H1 (cell line): ENCODE measurements around the gene AGAP1.

Experiments
- CBX5 ChIP-seq: fragments of 300-800, 300-1000 bp; sonication (generic); IDR thresholded peaks from 2 replicates; pipeline ENCODE4 v1.7.1; 2016; ENCODE audit warnings: antibody characterized with exemption, low read length, low read depth
- EP300 ChIP-seq, 2 experiments: IDR thresholded peaks; 1 replicate in 1 of 2; 2 replicates in 1 of 2; pipeline ENCODE4 v1.6.1; 2011 to 2012; ENCODE audit warnings: low read depth in 2 of 2, low read length in 2 of 2, mild to moderate bottlenecking in 2 of 2, borderline replicate concordance in 1 of 2, inconsistent platforms in 1 of 2, moderate library complexity in 1 of 2
- EZH2 ChIP-seq: fragments of 200-600 bp; sonication (generic); IDR thresholded peaks from 2 replicates; pipeline ENCODE4 v1.7.1; 2012; ENCODE audit warnings: low read depth, mild to moderate bottlenecking, moderate library complexity, low read length, inconsistent platforms; ENCODE audit not compliant: severe bottlenecking
- MAFK ChIP-seq: IDR thresholded peaks from 2 replicates; pipeline ENCODE4 v1.6.1; 2012; ENCODE audit warnings: low read depth, mild to moderate bottlenecking, improper control_type of control experiment, low read length
- NRF1 ChIP-seq: IDR thresholded peaks from 2 replicates; pipeline ENCODE4 v1.6.1; 2011; ENCODE audit warnings: mild to moderate bottlenecking, low read depth, low read length, improper control_type of control experiment
- POLR2A ChIP-seq, 2 experiments: IDR thresholded peaks; 1 replicate in 1 of 2; 2 replicates in 1 of 2; pipeline ENCODE4 v1.6.1; 2011; ENCODE audit warnings: low read depth in 2 of 2, low read length in 2 of 2, mild to moderate bottlenecking in 2 of 2; ENCODE audit errors: control extremely low read depth in 1 of 2
- RAD21 ChIP-seq, 2 experiments: IDR thresholded peaks in 1 of 2; conservative IDR thresholded peaks in 1 of 2; 2 replicates each; pipeline ENCODE4 v1.6.1; 2011; ENCODE audit warnings: low read depth in 2 of 2, low read length in 2 of 2, improper control_type of control experiment in 1 of 2, inconsistent platforms in 1 of 2, mild to moderate bottlenecking in 1 of 2, moderate library complexity in 1 of 2
- SAP30 ChIP-seq: fragments of 300-600 bp; sonication (generic); IDR thresholded peaks from 2 replicates; pipeline ENCODE4 v1.7.1; 2012; ENCODE audit warnings: low read length, moderate library complexity, mild to moderate bottlenecking, inconsistent platforms; ENCODE audit not compliant: insufficient read depth, insufficient replicate concordance
- SIN3A ChIP-seq, 2 experiments: IDR thresholded peaks in 1 of 2; conservative IDR thresholded peaks in 1 of 2; 2 replicates each; pipeline ENCODE4 v1.6.1; 2011 to 2012; ENCODE audit warnings: low read length in 2 of 2, improper control_type of control experiment in 1 of 2, low read depth in 1 of 2, mild to moderate bottlenecking in 1 of 2
- SP1 ChIP-seq: IDR thresholded peaks from 2 replicates; pipeline ENCODE4 v1.6.1; 2011; ENCODE audit warnings: low read depth, low read length
- SP2 ChIP-seq: IDR thresholded peaks from 2 replicates; pipeline ENCODE4 v1.6.1; 2012; ENCODE audit warnings: mild to moderate bottlenecking, low read length, inconsistent platforms
- SRF ChIP-seq: IDR thresholded peaks from 2 replicates; pipeline ENCODE4 v1.6.1; 2011; ENCODE audit warnings: mild to moderate bottlenecking, low read depth, low read length, moderate library complexity
- TF ChIP-seq, protein P1 (sequence below), 3 experiments: IDR thresholded peaks; 1 replicate in 2 of 3; 2 replicates in 1 of 3; pipeline versions ENCODE4 v1.5.1 to v1.6.1; 2011; ENCODE audit warnings: low read length in 3 of 3, mild to moderate bottlenecking in 3 of 3, inconsistent platforms in 2 of 3, low read depth in 1 of 3, moderate library complexity in 1 of 3; ENCODE audit not compliant: insufficient read depth in 1 of 3; ENCODE audit errors: control extremely low read depth in 1 of 3

DNA sequence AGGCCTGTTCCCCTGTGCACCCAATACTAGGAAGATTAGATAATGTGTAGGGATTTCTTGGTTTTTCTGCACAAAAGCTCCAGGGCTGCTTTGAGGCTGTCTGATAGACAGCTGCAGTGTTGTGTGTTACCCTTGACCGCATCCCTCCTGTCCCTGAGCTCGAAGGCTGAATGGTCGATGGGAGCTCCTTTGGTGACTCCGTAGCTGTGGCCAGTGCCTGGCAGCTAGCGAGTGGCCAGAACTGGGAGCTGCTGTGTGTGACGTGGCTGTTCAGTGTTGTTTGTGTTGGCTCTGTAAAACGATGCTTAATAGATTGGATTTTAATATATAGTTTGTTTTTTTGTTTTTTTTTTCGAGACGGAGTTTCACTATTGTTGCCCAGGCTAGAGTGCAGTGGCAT lies 170.0 kb downstream of the AGAP1 start:
- no peak for TF ChIP-seq SRF
- TF ChIP-seq, protein P1, sequence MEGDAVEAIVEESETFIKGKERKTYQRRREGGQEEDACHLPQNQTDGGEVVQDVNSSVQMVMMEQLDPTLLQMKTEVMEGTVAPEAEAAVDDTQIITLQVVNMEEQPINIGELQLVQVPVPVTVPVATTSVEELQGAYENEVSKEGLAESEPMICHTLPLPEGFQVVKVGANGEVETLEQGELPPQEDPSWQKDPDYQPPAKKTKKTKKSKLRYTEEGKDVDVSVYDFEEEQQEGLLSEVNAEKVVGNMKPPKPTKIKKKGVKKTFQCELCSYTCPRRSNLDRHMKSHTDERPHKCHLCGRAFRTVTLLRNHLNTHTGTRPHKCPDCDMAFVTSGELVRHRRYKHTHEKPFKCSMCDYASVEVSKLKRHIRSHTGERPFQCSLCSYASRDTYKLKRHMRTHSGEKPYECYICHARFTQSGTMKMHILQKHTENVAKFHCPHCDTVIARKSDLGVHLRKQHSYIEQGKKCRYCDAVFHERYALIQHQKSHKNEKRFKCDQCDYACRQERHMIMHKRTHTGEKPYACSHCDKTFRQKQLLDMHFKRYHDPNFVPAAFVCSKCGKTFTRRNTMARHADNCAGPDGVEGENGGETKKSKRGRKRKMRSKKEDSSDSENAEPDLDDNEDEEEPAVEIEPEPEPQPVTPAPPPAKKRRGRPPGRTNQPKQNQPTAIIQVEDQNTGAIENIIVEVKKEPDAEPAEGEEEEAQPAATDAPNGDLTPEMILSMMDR (IDR thresholded peaks at IDR 0.05; ENCODE audit: control extremely low read depth in 1 of 3, insufficient read depth in 1 of 3, low read depth in 1 of 3, low read length in 3 of 3): no peak
- no peak for TF ChIP-seq MAFK
- TF ChIP-seq SP2: no peak
- TF ChIP-seq RAD21 (IDR thresholded peaks at IDR 0.05 in 1 of 2, conservative IDR thresholded peaks at IDR 0.05 in 1 of 2; ENCODE audit: low read depth in 2 of 2, low read length in 2 of 2): no peak
- no peak for TF ChIP-seq POLR2A (IDR thresholded peaks at IDR 0.05; ENCODE audit: control extremely low read depth in 1 of 2, low read depth in 2 of 2, low read length in 2 of 2)
- TF ChIP-seq SP1: no peak
- TF ChIP-seq NRF1: no peak
- TF ChIP-seq EZH2: no peak
- TF ChIP-seq SIN3A (conservative IDR thresholded peaks at IDR 0.05 in 1 of 2, IDR thresholded peaks at IDR 0.05 in 1 of 2; ENCODE audit: low read depth in 1 of 2, low read length in 2 of 2): no peak
- TF ChIP-seq CBX5: no peak
- TF ChIP-seq SAP30: no peak
- no peak for TF ChIP-seq EP300 (IDR thresholded peaks at IDR 0.05; ENCODE audit: borderline replicate concordance in 1 of 2, low read depth in 2 of 2, low read length in 2 of 2)
